Fibroblast of mammary gland (primary cell): Measurements from ENCODE around the gene CACHD1.

Experiments used
- DNase-seq: peaks from one replicate; pipeline ENCODE4 v3.0.0-alpha.2; 2010; ENCODE audit warnings: low read depth
- H3K4me3 ChIP-seq: 2 replicates; pipeline ENCODE4 v1.5.1; 2011; ENCODE audit warnings: low read depth, mild to moderate bottlenecking, low read length, moderate library complexity; ENCODE audit not compliant: control insufficient read depth
- TF ChIP-seq, protein P1 (sequence below): conservative IDR thresholded peaks from 2 replicates; pipeline ENCODE4 v1.5.1; 2011; ENCODE audit warnings: low read depth, low read length, inconsistent platforms; ENCODE audit not compliant: control insufficient read depth, insufficient read depth

CACHD1 gene

DNA sequence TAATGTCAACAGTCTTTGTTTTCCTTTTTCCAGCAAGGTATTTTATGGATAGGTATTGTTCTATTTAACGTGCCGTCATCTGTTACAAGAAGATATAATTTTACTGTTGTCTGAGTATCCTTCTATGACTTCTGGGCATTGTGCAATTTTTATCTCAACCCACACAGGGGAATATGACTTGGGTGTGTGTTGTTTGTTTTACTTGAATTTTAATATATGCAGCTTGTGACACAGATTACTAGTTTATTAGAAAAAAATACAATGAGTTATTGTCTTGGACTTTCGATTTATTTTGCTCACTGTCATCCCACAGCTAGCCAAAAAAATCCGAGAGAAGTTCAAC is 111.9 kb downstream of the CACHD1 start:
- TF ChIP-seq, protein P1, sequence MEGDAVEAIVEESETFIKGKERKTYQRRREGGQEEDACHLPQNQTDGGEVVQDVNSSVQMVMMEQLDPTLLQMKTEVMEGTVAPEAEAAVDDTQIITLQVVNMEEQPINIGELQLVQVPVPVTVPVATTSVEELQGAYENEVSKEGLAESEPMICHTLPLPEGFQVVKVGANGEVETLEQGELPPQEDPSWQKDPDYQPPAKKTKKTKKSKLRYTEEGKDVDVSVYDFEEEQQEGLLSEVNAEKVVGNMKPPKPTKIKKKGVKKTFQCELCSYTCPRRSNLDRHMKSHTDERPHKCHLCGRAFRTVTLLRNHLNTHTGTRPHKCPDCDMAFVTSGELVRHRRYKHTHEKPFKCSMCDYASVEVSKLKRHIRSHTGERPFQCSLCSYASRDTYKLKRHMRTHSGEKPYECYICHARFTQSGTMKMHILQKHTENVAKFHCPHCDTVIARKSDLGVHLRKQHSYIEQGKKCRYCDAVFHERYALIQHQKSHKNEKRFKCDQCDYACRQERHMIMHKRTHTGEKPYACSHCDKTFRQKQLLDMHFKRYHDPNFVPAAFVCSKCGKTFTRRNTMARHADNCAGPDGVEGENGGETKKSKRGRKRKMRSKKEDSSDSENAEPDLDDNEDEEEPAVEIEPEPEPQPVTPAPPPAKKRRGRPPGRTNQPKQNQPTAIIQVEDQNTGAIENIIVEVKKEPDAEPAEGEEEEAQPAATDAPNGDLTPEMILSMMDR, result no peak
- no peak overlapping the region for H3K4me3 ChIP-seq
- DNase-seq, result no peak

DNA sequence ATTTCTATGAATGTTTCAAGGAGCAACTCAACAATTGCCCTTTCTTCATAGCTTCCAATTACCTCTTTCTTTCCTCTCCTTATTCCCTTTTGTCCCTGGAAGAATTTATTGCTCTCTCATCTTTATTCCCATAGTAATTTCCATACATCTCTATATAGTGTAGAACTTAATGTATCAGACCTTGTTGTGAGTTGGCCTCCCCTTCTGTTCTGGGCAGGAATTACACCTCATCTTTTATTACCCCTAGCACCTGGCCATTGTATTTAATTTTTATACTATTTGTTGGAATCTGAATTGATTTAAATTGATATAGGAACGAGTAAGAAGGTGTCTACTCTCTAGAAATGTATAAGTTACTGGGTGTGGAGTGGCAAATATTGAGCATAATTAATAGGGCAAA is 114.5 kb downstream of the CACHD1 start:
- H3K4me3 ChIP-seq, result no peak overlapping the region
- peak; percentile 8 for DNase-seq
- TF ChIP-seq, protein P1, result peak; percentile 43

DNA sequence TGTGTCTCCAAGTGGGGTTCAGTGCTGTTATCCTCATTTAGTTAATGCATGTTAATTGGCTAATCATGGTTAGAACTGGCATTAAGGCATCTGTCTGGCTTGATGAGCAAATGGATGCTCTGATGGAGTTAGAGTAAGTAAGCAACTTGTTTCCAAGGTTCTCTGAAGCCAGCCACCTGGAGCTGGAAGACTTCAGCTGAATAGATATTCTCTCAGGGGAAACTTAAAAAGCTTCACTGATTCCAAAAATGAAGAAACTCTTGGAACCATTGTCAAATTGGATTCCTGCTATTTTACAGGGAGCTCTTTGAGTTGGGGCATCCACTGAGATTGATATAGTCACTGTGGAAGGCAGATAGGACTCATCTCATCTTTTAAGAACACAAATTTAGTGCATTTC is 118.9 kb downstream of the CACHD1 start:
- TF ChIP-seq, protein P1, result no peak
- no peak for DNase-seq
- no peak overlapping the region for H3K4me3 ChIP-seq

DNA sequence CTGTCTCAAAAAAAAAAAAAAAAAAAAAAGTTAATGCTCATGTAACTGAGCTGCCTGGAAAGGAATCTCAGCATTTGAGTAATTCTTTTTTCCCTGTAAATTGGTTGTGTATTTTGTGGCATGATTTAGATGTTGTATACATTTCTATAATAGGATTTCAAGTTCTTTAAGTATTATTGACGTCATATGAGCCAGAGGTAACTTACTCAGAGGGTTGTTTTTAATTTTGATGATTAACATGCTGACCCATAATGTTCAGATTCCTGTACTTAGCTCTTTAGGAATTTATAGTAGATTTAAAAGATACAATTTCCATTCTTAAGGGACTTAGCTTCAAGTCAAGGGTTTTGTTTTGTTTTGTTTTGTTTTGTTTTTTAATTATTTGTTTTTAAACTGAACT is 120.4 kb downstream of the CACHD1 start:
- TF ChIP-seq, protein P1, result no peak
- H3K4me3 ChIP-seq, result no peak overlapping the region

DNA sequence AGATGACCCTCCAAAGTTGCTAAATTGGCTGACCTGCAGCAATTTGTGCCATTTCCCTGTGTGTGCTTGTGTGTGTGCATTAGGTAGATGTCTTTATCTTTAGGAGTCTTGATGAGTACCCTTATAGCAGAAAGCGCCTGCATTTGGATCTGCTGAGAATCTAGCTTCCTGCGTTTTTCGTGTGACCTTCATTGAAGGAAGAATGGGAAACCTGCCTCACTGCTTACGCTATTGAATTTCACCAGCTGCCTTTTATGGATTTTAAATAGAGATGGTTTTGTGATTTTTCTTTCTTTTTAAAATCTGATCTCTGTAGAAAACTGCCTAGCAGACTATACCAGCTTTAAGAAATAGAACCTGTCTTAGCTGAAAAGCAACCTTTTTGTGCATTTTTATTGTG is 124.5 kb downstream of the CACHD1 start:
- TF ChIP-seq, protein P1, result no peak

More for the DNA sequence above, 120.4 kb downstream of the CACHD1 start:
- peak; percentile 2 for DNase-seq

DNA sequence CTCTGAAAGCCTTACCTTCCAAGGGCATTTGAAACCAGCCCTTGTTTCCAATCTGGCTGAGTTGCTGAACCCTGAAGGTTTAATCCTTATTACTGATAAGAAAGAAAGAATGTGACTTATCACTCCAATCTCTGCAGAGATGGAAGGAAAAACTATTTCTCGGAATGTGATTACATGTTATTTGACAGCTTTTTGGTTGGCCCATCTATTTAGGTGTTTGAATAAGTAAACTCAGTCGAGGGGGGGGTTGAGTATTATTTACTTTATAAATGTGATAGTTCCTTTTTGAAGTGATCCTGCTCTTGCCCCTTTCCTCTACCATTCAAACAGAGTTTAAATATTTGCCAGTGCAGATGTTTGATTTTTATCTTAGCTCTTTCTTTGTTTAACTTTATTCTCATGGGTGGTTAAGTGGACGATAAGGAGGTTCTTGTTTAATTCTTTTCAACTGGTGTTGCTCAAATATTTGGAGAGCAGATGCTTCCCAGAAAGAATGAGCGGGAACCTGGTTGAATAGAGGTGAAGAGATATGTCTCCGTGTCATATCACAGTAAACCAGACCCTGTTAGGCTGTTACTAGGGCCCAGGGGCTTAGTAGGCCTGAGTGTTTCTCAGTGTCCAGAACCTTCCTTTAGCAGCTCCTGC is 126.1 kb downstream of the CACHD1 start:
- TF ChIP-seq, protein P1, result no peak
- DNase-seq, result no peak
- H3K4me3 ChIP-seq, result no peak overlapping the region

More for the DNA sequence above, 124.5 kb downstream of the CACHD1 start:
- no peak overlapping the region for H3K4me3 ChIP-seq
- no peak for DNase-seq

DNA sequence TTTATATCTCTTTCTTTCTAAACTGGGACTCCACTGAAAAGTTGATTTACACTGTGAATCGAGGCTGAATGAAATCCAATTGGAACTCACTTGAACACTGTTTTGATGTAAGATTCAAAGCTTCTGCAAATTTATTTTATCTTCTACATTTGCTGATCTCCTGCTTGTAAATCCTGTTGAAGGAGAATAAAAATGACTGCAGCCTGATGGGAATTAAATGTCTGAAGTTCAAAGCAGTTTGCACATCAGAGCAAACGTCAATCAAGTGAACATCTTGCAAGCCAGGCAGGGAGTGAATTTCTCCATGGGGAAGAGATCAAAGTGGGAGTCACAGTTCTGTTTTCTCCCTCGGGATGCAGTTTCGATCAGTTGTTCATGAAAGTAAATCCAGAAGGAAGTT is 127.2 kb downstream of the CACHD1 start:
- no peak overlapping the region for H3K4me3 ChIP-seq
- TF ChIP-seq, protein P1, result no peak
- no peak for DNase-seq
